Measurements from ENCODE around the gene ING4. TPM values are rescaled to one million over a fixed set of nuclear protein-coding genes. Genes with fewer than 3 reads are reported as not detected.

The ING4 gene
- total and polyA plus RNA-seq, 2 of the 13 experiments (the other 11 are each of a cell fraction or from before 2014, with no cell fraction given), result 14.4 to 32.4 TPM

- TF ChIP-seq DRAP1 (CRISPR knock-in tag; IDR thresholded peaks at IDR 0.05) (no peak), ZFP36 (IDR thresholded peaks at IDR 0.05; ENCODE audit: borderline replicate concordance, low read depth, low read length, partially characterized antibody) (no peak), ZBTB26 (CRISPR knock-in tag; IDR thresholded peaks at IDR 0.05; ENCODE audit: borderline replicate concordance) (no peak), HDAC1 (CRISPR knock-in tag; IDR thresholded peaks at IDR 0.05) (peak; percentile 47; the same call in 1 of the 2 replicates), SAP130 (CRISPR knock-in tag; IDR thresholded peaks at IDR 0.05; ENCODE audit: low read depth) (peak; percentile 53), PAX8 (CRISPR knock-in tag; IDR thresholded peaks at IDR 0.05; ENCODE audit: borderline replicate concordance) (no peak), PHF5A (CRISPR knock-in tag; IDR thresholded peaks at IDR 0.05; ENCODE audit: low read depth, unreplicated experiment) (no peak), ZNF839 (CRISPR knock-in tag; IDR thresholded peaks at IDR 0.05; ENCODE audit: borderline replicate concordance) (no peak), ZBTB46 (CRISPR knock-in tag; IDR thresholded peaks at IDR 0.05; ENCODE audit: borderline replicate concordance) (no peak), SALL1 (CRISPR knock-in tag; IDR thresholded peaks at IDR 0.05) (peak; percentile 69), KIAA2018 (CRISPR knock-in tag; IDR thresholded peaks at IDR 0.05; ENCODE audit: borderline replicate concordance) (no peak), ZFY (CRISPR knock-in tag; IDR thresholded peaks at IDR 0.05) (peak; percentile 91)
Measured at GRCh38 chr12:6613776-6614512, 49.0 kb downstream of the ING4 start (continued).
